Activated naive CD8-positive, alpha-beta T cell treated with anti-CD3 and anti-CD28 coated beads, Interleukin-2, amount 10 ng/mL, durations not matched to agents 7 days and 5 days (primary cell): ENCODE data around the gene KIAA1217. TPM values are rescaled to one million over a fixed set of nuclear protein-coding genes. Genes with fewer than 3 reads are reported as not detected.

Experiments
- ATAC-seq: fragments of 150-1000 bp; cut with Tn5 transposase; one replicate; pipeline ENCODE4 v1.10.0; 2021; ENCODE audit warnings: low read depth, moderate library complexity
- POLR2A ChIA-PET: fragments of 350-600 bp; sonication (Branson Sonifier 250); formaldehyde crosslinking; loops from one replicate; lab custom pipeline; 2021; ENCODE audit warnings: antibody characterized with exemption; lab: Charles Lee
- DNase-seq: peaks from one replicate; pipeline ENCODE4 v3.0.0; 2021
- H3K27ac Mint-ChIP-seq: one replicate; pipeline ENCODE4 v1.8.0; 2022; ENCODE audit warnings: mild to moderate bottlenecking, mixed read lengths
- H3K27me3 Mint-ChIP-seq: one replicate; pipeline ENCODE4 v1.8.0; 2022; ENCODE audit warnings: mild to moderate bottlenecking, moderate library complexity, mixed read lengths
- H3K36me3 Mint-ChIP-seq: one replicate; pipeline ENCODE4 v1.8.0; 2021; ENCODE audit warnings: mild to moderate bottlenecking, mixed read lengths
- H3K4me1 Mint-ChIP-seq: one replicate; pipeline ENCODE4 v1.8.0; 2021; ENCODE audit warnings: mixed read lengths
- H3K4me3 Mint-ChIP-seq: one replicate; pipeline ENCODE4 v1.8.0; 2022; ENCODE audit warnings: mild to moderate bottlenecking, moderate library complexity, mixed read lengths
- H3K9me3 Mint-ChIP-seq: one replicate; pipeline ENCODE4 v1.8.0; 2021; ENCODE audit warnings: mixed read lengths
- total RNA-seq, 2 experiments: library from RNA; stranded (reverse); gene quantifications; one replicate each; pipeline ENCODE4 v1.2.3, GENCODE V29; 2021

KIAA1217 gene
- total RNA-seq, 2 experiments from 2014 or later, result 0.06 TPM; not detected in 1

DNA sequence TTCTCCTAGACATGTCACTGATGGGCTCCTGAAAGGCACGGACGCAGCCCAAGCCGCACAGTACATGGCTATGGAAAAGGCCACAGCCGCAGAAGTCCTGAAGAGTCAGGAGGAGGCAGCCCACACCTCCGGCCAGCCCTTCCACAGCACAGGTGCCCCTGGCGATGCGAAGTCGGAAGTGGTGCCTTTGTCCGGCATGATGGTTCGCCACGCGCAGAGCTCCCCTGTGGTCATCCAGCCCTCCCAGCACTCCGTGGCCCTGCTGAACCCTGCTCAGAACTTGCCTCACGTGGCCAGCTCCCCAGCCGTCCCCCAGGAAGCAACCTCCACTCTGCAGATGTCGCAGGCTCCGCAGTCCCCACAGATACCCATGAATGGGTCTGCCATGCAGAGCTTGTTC lies 315.4 kb downstream of the KIAA1217 start:
- Mint-ChIP-seq H3K4me3 (no peak overlapping the region), H3K9me3 (no peaks in the 10 kb centered on the region), H3K4me1 (peaks cover 4% of the 10 kb centered on the region), H3K36me3 (no peaks in the 10 kb centered on the region), H3K27ac (no peak overlapping the region), H3K27me3 (peaks cover 2% of the 10 kb centered on the region)
- ATAC-seq, result no peak
- POLR2A ChIA-PET, result no interaction called here
- no peak for DNase-seq

DNA sequence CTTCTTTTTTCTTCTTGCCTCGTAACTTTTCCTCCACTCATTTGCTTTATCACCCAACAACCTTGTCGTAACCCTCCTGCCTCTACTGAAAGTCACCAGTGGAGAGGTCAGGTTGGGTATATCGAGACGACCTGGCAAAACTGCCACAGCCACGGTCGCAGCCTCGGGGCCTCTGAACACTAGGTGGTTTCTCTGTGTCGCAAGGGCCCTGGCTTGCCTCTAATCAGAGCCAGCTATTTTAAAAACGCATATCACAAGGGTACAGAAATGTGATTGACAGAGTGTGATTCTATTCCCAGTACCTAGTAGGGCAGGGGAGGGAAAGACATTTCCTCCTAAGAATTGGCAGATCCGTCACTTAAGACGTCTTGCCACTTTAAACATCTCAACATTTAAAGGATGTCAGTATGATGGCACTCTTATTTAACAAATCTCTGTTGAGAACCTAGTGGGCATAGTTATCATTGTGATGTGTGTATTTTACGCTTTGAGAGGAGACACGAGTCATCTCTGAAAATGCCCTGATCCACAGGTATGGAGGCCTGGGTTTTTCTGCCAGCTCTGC lies 317.2 kb downstream of the KIAA1217 start:
- H3K4me1 Mint-ChIP-seq, result no peaks in the 10 kb centered on the region
- peaks cover 2% of the 10 kb centered on the region for H3K27me3 Mint-ChIP-seq
- no peak overlapping the region for H3K27ac Mint-ChIP-seq
- no peak overlapping the region for H3K4me3 Mint-ChIP-seq
- POLR2A ChIA-PET, result no interaction called here
- DNase-seq (no peak), ATAC-seq (no peak)
- H3K36me3 Mint-ChIP-seq, result no peaks in the 10 kb centered on the region
- H3K9me3 Mint-ChIP-seq, result no peaks in the 10 kb centered on the region

DNA sequence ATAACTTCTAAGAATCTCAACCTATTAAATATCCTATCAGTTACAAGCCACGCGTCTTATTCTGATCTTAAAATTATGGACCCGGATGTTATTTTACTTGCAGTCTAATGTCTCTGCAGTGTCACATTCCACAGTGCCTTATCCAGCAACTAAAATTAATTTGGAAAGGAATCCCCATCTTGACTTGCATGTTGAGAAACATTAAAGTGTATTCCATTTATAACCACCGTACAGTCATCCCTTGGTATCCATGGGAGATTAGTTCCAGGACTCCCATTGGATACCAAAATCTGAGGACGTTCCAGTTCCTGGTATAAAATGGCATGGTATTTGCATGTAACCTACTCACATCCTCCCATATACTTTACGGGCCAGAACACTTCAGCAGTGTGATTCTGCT lies 320.0 kb downstream of the KIAA1217 start:
- Mint-ChIP-seq H3K4me1 (no peaks in the 10 kb centered on the region), H3K27ac (no peak overlapping the region), H3K4me3 (no peak overlapping the region), H3K27me3 (peaks cover 2% of the 10 kb centered on the region), H3K36me3 (no peaks in the 10 kb centered on the region), H3K9me3 (peaks cover 2% of the 10 kb centered on the region)
- POLR2A ChIA-PET, result no interaction called here
- DNase-seq (no peak), ATAC-seq (no peak)

DNA sequence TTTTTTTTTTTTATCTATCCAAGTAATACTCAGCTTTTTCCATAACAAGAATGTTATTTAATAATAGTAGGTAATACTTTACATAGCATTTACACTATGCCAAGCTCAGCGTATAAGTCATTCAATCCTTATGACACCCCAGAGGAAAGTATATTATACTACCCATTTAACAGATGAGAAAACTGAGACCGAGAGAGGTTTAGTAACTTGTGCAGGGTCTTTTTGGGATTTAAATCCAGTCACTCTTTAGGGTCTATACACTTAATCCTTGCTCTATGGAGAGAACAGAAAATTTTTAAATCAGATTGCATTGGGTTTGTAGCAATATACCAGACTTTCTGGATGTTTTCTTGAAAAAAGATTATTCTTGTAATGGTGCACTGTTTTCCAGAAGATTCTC lies 322.5 kb downstream of the KIAA1217 start:
- no peak for ATAC-seq
- no peak for DNase-seq
- Mint-ChIP-seq H3K4me3 (no peak overlapping the region), H3K27ac (no peak overlapping the region), H3K27me3 (peaks cover 2% of the 10 kb centered on the region), H3K9me3 (peaks cover 2% of the 10 kb centered on the region), H3K36me3 (no peaks in the 10 kb centered on the region), H3K4me1 (no peaks in the 10 kb centered on the region)
- POLR2A ChIA-PET, result no interaction called here

DNA sequence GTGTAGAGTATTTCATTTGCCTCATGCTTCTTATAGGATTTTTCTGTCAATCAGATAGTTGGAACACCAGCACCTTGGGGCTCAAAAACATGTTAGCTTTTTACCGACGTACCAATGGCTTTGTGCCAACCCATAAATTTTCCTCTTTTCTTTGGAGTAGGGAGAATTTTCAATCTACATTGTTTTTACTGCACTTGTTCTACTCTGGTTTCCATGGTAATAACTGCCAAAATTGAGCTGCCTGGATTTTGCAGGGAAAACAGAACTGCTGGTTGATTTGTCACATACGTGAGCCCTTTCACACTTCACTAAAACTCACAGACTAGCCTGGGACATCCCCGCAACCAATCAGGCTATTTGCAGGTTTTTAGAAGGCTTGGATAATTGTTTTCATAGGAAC lies 325.0 kb downstream of the KIAA1217 start:
- no peak overlapping the region for H3K4me3 Mint-ChIP-seq
- H3K4me1 Mint-ChIP-seq, result no peaks in the 10 kb centered on the region
- peaks cover 2% of the 10 kb centered on the region for H3K9me3 Mint-ChIP-seq
- H3K27ac Mint-ChIP-seq, result no peak overlapping the region
- no peaks in the 10 kb centered on the region for H3K36me3 Mint-ChIP-seq
- DNase-seq, result no peak
- POLR2A ChIA-PET, result interaction anchor here (0.7 kb wide), 1 partner anchor 383 kb away, joined by 5 read pairs; no protein-coding TSS in a partner anchor
- H3K27me3 Mint-ChIP-seq, result no peaks in the 10 kb centered on the region
- ATAC-seq, result no peak

DNA sequence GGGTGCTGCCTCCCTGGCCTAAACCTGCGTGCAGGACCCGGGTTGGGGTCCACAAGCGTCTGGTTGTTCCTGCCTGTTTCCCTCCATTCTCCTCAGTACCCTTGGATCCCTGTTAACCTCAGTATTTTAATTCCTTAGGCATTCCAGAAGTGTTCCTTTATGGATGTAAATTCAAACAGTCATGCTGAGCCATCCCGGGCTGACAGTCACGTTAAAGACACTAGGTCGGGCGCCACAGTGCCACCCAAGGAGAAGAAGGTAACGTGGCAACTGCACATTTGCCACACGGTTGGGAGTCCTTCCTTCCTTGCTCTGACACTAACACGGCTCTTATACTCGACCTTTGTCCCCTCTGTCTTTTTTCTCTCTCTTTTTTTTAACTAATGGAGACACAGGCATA lies 327.7 kb downstream of the KIAA1217 start:
- DNase-seq (no peak), ATAC-seq (no peak)
- POLR2A ChIA-PET, result no interaction called here
- Mint-ChIP-seq H3K4me3 (no peak overlapping the region), H3K9me3 (peaks cover 2% of the 10 kb centered on the region), H3K4me1 (no peaks in the 10 kb centered on the region), H3K27me3 (no peaks in the 10 kb centered on the region), H3K27ac (no peak overlapping the region), H3K36me3 (no peaks in the 10 kb centered on the region)

DNA sequence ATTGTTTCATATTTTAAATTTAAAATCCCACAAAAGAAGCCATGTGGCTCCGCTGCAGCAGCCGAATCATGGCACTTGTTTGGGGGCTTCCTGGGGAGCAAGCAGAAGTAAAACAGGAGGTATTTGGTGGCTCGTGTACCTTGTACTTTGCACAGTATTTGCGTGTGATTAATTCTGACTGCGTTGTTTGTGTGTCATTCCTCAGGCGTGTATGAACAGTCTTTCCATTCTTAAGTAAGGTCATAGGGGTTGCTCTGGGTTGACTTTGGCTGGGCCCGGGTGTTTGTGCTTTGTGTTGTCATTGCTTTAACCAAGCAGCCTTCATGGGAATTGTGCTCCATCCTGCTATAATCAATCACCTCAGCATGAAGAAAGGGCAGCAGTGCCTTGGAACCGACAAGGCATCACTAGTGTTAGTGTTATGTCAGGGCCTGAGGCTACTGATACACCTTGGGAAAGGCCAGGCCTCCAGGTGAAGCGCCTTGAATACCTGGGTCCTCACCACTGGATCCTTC lies 332.4 kb downstream of the KIAA1217 start:
- no peaks in the 10 kb centered on the region for H3K9me3 Mint-ChIP-seq
- H3K4me3 Mint-ChIP-seq, result no peak overlapping the region
- POLR2A ChIA-PET, result no interaction called here
- no peaks in the 10 kb centered on the region for H3K4me1 Mint-ChIP-seq
- ATAC-seq, result no peak
- H3K36me3 Mint-ChIP-seq, result no peaks in the 10 kb centered on the region
- H3K27ac Mint-ChIP-seq, result no peak overlapping the region
- H3K27me3 Mint-ChIP-seq, result no peaks in the 10 kb centered on the region
- DNase-seq, result no peak

DNA sequence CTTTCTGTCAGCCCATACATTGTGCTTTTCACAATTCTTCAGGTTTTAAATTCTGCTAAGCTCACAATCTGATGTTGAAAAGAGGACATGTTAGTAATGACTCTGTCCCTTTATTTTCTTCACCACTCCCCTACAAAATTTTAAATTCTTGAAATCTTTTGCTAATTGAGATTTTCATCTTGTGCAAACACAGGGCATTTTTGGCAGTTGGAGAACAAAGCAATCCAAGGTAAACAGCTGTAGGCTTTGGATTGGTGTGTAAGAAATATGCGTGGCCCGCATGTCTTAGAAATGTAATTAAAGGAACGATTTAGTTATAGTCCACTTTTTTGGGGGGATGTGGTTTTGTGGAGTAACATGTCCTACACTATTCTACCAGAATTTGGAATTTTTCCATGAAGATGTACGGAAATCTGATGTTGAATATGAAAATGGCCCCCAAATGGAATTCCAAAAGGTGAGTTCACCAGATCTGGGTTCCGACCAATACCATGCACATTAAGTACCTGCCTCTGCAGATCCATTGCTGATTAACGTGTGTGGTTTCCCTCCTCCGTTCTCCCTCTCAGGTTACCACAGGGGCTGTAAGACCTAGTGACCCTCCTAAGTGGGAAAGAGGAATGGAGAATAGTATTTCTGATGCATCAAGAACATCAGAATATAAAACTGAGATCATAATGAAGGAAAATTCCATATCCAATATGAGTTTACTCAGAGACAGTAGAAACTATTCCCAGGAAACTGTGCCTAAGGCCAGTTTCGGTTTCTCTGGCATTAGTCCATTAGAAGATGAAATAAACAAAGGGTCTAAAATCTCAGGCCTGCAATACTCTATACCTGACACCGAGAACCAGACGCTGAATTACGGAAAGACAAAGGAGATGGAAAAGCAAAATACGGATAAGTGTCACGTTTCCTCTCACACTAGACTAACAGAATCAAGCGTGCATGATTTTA lies 333.7 kb downstream of the KIAA1217 start:
- ATAC-seq (no peak), DNase-seq (no peak)
- no peaks in the 10 kb centered on the region for H3K27me3 Mint-ChIP-seq
- no peaks in the 10 kb centered on the region for H3K36me3 Mint-ChIP-seq
- no peak overlapping the region for H3K27ac Mint-ChIP-seq
- no peaks in the 10 kb centered on the region for H3K9me3 Mint-ChIP-seq
- no peaks in the 10 kb centered on the region for H3K4me1 Mint-ChIP-seq
- POLR2A ChIA-PET, result no interaction called here
- no peak overlapping the region for H3K4me3 Mint-ChIP-seq

DNA sequence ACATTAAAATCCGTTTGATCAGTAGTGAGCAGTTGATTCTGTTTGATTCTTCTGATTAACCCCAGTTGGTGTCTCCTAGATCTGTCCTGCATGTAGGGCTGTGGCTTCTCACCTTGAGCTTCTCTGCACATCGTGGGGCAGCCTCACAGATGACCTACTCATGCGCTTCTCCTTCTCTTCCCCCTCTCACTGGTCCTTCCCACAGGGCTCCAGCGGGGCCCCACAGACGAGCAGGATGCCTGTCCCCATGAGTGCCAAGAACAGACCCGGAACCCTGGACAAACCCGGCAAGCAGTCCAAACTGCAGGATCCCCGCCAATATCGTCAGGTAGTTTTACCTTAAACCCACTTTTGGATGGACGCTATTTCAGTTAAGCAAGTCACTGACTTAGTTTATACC lies 335.8 kb downstream of the KIAA1217 start:
- no peak overlapping the region for H3K4me3 Mint-ChIP-seq
- no peak for DNase-seq
- ATAC-seq, result no peak
- H3K27ac Mint-ChIP-seq, result no peak overlapping the region
- POLR2A ChIA-PET, result no interaction called here
- no peaks in the 10 kb centered on the region for H3K9me3 Mint-ChIP-seq
- H3K36me3 Mint-ChIP-seq, result no peaks in the 10 kb centered on the region
- H3K27me3 Mint-ChIP-seq, result peaks cover 2% of the 10 kb centered on the region
- H3K4me1 Mint-ChIP-seq, result no peaks in the 10 kb centered on the region

DNA sequence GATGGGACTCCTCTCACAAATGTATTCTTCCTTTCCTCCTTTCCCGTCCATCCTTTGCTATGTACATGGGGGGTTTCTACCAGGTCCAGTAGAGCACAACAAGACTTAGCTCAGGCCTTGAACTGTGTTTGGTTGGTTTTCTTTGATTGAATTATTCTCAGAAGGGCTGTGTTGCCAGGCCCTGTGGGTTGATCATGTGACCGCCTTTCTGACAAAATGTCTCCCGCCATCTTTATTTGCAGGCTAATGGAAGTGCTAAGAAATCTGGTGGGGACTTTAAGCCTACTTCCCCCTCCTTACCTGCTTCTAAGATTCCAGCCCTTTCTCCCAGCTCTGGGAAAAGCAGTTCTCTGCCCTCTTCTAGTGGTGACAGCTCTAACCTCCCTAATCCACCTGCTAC lies 336.6 kb downstream of the KIAA1217 start:
- Mint-ChIP-seq H3K27me3 (peaks cover 2% of the 10 kb centered on the region), H3K9me3 (no peaks in the 10 kb centered on the region), H3K27ac (no peak overlapping the region), H3K36me3 (no peaks in the 10 kb centered on the region), H3K4me3 (no peak overlapping the region), H3K4me1 (no peaks in the 10 kb centered on the region)
- ATAC-seq (no peak), DNase-seq (no peak)
- POLR2A ChIA-PET, result no interaction called here

DNA sequence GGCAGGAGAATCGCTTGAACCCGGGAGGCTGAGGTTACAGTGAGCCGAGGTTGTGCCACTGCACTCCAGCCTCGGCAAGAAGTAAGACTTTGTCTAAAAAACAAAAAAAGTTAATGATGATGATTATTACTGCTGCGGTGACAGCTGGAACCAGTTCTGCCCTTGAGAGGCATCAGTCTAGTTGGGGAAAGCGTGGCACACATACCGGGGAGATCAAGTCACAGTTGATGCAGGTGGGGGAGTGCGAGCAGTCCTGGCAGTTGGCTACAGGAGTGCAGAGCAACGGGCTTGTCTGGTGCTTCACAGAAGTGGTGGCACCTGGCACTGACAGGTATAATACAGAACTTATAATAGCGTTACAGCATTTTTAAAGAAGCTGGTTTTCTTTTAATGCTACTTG lies 341.7 kb downstream of the KIAA1217 start:
- H3K27ac Mint-ChIP-seq, result no peak overlapping the region
- no peak overlapping the region for H3K4me3 Mint-ChIP-seq
- no peaks in the 10 kb centered on the region for H3K4me1 Mint-ChIP-seq
- DNase-seq, result no peak
- no peaks in the 10 kb centered on the region for H3K36me3 Mint-ChIP-seq
- ATAC-seq, result no peak
- no peaks in the 10 kb centered on the region for H3K9me3 Mint-ChIP-seq
- H3K27me3 Mint-ChIP-seq, result peaks cover 4% of the 10 kb centered on the region
- POLR2A ChIA-PET, result no interaction called here

DNA sequence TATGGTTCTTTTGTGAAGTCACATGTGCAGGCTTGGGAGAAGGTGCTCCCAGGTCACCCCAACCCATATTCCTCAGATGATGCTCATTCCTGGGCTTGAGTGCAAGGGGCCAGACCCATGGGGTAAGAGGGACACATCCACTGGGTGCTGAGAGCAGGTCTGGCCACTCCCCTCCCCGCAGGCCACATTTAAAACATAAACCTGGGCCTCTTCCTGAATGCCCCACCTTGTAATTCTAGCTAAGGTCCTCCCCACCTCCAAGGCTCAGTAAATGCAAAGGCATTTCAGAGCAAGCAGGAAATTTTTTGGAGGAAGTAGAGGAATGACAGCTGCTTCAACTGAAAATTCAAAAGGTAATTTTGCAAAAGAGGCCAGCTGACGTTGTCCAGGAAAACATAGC lies 342.2 kb downstream of the KIAA1217 start:
- Mint-ChIP-seq H3K4me3 (no peak overlapping the region), H3K36me3 (no peaks in the 10 kb centered on the region), H3K27ac (no peak overlapping the region), H3K27me3 (peaks cover 4% of the 10 kb centered on the region), H3K4me1 (no peaks in the 10 kb centered on the region), H3K9me3 (no peaks in the 10 kb centered on the region)
- POLR2A ChIA-PET, result no interaction called here
- DNase-seq (no peak), ATAC-seq (no peak)

DNA sequence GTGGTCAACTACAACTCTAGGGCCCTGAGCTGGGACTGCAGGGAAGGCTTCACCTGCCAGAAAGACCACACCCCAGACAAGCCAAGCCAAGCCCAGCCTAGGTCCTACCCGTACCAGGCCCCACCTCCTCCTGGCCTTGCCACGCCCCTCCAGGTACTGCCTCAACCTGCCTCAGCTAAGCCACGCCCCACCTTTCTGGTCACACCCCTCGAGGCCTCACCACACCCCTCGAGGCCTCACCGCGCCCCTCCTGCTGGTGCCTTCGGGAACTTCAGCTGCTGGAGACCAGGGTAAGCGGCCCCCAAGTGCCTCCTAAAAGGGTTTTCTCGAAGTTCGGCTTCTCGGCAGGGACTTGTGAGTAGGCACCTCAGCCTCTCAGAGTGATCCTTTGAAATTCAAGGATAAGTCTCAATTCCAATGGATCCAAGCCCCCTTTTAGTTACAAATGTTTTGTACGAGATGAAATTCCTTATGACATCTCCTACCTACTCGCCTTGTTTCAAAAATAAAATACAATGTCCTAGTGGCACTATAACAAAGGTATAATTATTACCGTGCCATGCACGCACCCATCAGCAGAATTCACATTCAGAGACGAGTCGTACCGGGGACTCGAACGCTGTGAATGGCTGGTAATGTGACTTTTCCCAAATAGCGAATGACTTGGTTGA lies 343.5 kb downstream of the KIAA1217 start:
- peaks cover 4% of the 10 kb centered on the region for H3K4me1 Mint-ChIP-seq
- no peaks in the 10 kb centered on the region for H3K36me3 Mint-ChIP-seq
- POLR2A ChIA-PET, result no interaction called here
- no peak for DNase-seq
- H3K27ac Mint-ChIP-seq, result no peak overlapping the region
- ATAC-seq, result no peak
- no peak overlapping the region for H3K4me3 Mint-ChIP-seq
- H3K9me3 Mint-ChIP-seq, result no peaks in the 10 kb centered on the region
- peaks cover 4% of the 10 kb centered on the region for H3K27me3 Mint-ChIP-seq
